Lower leg skin (tissue), 4 donors: ENCODE measurements around the gene FUCA1. TPM values are rescaled to one million over a fixed set of nuclear protein-coding genes. Genes with fewer than 3 reads are reported as not detected.

Source experiments
- DNase-seq, 2 donors: peaks; one replicate each; pipeline ENCODE4 v3.0.0-alpha.2; 2019; ENCODE audit warnings: low spot score in 2 of 2
- H3K4me3 ChIP-seq: fragments of 200-600 bp; sonication (generic); 2 replicates; pipeline ENCODE4 v1.5.1; 2017; ENCODE audit warnings: mild to moderate bottlenecking, low read depth; ENCODE audit not compliant: poor library complexity, severe bottlenecking
- CTCF ChIP-seq, 3 donors: fragments of 450-650 bp; IDR thresholded peaks; one replicate each; pipeline ENCODE4 v1.5.1; 2016; ENCODE audit warnings: antibody characterized with exemption in 3 of 3, mild to moderate bottlenecking in 3 of 3, moderate library complexity in 2 of 3
- POLR2A ChIP-seq, 2 donors: fragments of 450-650 bp; IDR thresholded peaks; one replicate each; pipeline ENCODE4 v1.6.1; 2016 to 2017; ENCODE audit warnings: antibody characterized with exemption in 2 of 2, mild to moderate bottlenecking in 1 of 2, moderate library complexity in 1 of 2
- WGBS, 2 donors: methylation state at CpG; one replicate each; pipeline ENCODE4 v1.1.5; 2018; 5-methylcytosine and 5-hydroxymethylcytosine counted together
- intact Hi-C: fragments of 100-400 bp; cut with DNase I; formaldehyde crosslinking; loops from one replicate; pipeline ENCODE4 v1.15.0; 2023; ENCODE audit warnings: low total_unique reads
- total RNA-seq, 4 donors: library from RNA; depleted of rRNA; stranded (reverse); fragments of >200 nt; gene quantifications; one replicate each; pipeline ENCODE4 v1.1.0, GENCODE V29; 2016

FUCA1 gene
- total RNA-seq, 4 donors from 2014 or later: 11.6 to 23.5 (median 18.7) TPM

- DNase-seq: no peak
- TF ChIP-seq CTCF (IDR thresholded peaks at IDR 0.05): no peak
- TF ChIP-seq POLR2A (IDR thresholded peaks at IDR 0.05): no peak
- WGBS, 2 donors: 60 to 89% methylated on average over 4 of the region's 4 CpGs
- intact Hi-C loops: no loop called here
- no peak overlapping the region for H3K4me3 ChIP-seq
Measured at GRCh38 chr1:23882746-23883145, 14.7 kb upstream of the FUCA1 start.

- intact Hi-C loops: no loop called here
- no peak overlapping the region for H3K4me3 ChIP-seq
- 94 to 100% methylated on average over 1 of the region's 1 CpG for WGBS, 2 donors
- TF ChIP-seq CTCF (IDR thresholded peaks at IDR 0.05): no peak
- TF ChIP-seq POLR2A (IDR thresholded peaks at IDR 0.05): no peak
- no peak for DNase-seq
Measured at GRCh38 chr1:23879809-23880208, 11.7 kb upstream of the FUCA1 start.

GRCh38 chr1:23878668-23879067 is 10.6 kb upstream of the FUCA1 start:
- no peak overlapping the region for H3K4me3 ChIP-seq
- intact Hi-C loops: no loop called here
- no peak for DNase-seq
- 80 to 90% methylated on average over 1 of the region's 1 CpG for WGBS, 2 donors
- TF ChIP-seq POLR2A (IDR thresholded peaks at IDR 0.05) (no peak), CTCF (IDR thresholded peaks at IDR 0.05) (no peak)

- H3K4me3 ChIP-seq: no peak overlapping the region
- 73 to 93% methylated on average over 3 of the region's 3 CpGs for WGBS, 2 donors
- TF ChIP-seq CTCF (IDR thresholded peaks at IDR 0.05): no peak
- no peak for TF ChIP-seq POLR2A (IDR thresholded peaks at IDR 0.05)
- DNase-seq: no peak
- intact Hi-C loops: no loop called here
Measured at GRCh38 chr1:23875382-23875781, 7.3 kb upstream of the FUCA1 start.

GRCh38 chr1:23872421-23872820 is 4.3 kb upstream of the FUCA1 start:
- DNase-seq: no peak
- no peak overlapping the region for H3K4me3 ChIP-seq
- TF ChIP-seq CTCF (IDR thresholded peaks at IDR 0.05): no peak
- no peak for TF ChIP-seq POLR2A (IDR thresholded peaks at IDR 0.05)
- 79 to 84% methylated on average over 3 of the region's 3 CpGs for WGBS, 2 donors
- intact Hi-C loops: no loop called here

GRCh38 chr1:23869051-23869450 is 961 bp upstream of the FUCA1 start:
- peak overlapping the region; percentile 8 for H3K4me3 ChIP-seq
- no peak for DNase-seq
- 62 to 70% methylated on average over 10 of the region's 10 CpGs for WGBS, 2 donors
- TF ChIP-seq POLR2A (IDR thresholded peaks at IDR 0.05) (no peak), CTCF (IDR thresholded peaks at IDR 0.05) (no peak)
- intact Hi-C loops: no loop called here
